NCI-H226 (cell line): ENCODE results near the gene FTO.

ENCODE experiments used
- DNase-seq: peaks from one replicate; pipeline ENCODE4 v3.0.0-alpha.2; 2015

FTO gene

GRCh38 chr16:53974484-53975080 is 270.6 kb downstream of the FTO start:
- no peak for DNase-seq

DNA sequence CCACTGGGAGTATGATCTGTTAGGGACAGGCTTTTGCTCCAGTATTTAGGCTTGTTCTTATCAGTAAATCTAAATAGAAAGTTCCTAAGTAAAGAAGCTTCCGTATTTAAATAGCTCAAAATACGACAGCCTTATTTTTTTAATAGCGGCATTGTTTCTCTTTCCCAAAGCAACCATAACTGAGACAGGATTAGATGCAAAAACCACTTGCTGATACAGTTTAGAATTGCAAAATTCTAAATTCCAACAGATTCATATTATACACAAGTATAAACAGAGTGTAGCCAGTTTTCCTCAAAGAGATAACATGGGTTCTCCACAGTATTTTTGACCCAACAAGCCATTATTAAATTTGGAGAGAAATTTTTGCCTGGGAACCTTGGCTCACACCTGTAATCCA is 276.7 kb downstream of the FTO start:
- DNase-seq: no peak

- no peak for DNase-seq
Observed at GRCh38 chr16:53982631-53983042, 278.7 kb downstream of the FTO start.

DNA sequence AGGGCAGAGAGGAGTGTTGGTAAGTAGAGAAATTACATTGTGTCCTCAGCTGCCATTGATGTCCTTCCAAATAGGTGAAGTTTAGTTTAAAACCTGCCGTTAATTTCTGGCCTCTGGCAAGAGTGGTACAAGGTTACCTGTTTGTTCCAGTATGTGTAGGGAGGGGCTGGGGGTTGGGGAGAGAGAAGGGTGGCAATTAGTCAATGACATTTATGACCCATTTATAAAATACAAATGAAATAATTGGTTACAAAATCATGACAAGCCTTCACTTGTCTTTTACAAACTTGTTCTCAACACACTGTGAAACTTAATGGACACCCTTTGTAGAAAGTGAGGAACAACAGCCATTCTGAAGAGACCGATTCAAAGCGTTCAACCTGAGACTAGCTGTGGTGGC is 281.0 kb downstream of the FTO start:
- no peak for DNase-seq

DNA sequence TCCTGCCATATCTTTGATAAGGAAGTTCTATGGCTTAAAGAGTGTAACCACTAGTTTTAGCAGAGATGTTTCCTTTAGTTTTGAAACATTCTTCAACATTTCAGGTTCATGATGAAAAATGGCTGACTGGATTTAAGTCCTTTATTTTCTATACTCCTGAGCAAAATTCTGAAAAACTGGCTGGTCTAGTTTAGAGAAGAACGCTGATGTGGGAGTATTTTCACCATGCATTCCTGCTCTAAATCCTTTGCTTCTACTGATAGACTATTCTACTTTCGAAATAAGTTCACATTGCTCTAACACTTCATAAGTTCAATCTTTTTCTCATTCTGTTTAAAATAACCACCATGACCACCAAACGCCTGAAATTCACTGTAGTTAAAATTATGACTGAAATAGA is 281.9 kb downstream of the FTO start:
- no peak for DNase-seq

- no peak for DNase-seq
Observed at GRCh38 chr16:53986793-53987192, 282.8 kb downstream of the FTO start.

- no peak for DNase-seq
Observed at GRCh38 chr16:53988136-53988535, 284.2 kb downstream of the FTO start.

- DNase-seq: no peak
Observed at GRCh38 chr16:53989597-53989996, 285.6 kb downstream of the FTO start.

DNA sequence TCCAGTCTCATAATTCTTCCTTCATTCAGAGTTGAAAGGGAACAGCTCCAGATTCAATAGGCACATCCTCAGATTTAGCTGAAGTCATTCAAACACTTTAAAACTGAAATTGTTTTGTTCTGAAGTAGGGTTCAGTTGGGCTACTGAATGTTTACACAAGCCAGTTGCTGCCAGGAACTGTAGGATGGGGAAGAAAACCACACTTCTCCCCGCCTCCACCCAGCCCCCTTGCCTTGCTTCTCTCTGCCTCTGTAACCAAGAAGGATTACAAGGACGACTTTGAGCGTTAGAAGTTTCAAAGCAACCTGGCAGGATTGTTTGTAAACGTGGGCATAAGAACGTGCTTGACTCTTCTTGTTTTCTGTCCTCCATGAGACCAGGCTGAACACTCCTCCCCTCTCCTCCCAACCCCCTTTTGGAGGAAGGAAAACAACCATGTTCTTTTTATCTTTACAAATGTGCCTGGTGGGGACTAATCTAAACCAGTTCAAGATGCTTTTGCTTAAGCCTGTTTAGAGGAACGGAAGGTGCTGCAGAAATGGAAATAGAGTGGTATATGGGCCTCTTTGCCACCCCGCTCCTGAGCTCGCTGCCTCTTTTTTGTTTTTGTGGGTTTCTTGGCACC is 287.9 kb downstream of the FTO start:
- DNase-seq: no peak

DNA sequence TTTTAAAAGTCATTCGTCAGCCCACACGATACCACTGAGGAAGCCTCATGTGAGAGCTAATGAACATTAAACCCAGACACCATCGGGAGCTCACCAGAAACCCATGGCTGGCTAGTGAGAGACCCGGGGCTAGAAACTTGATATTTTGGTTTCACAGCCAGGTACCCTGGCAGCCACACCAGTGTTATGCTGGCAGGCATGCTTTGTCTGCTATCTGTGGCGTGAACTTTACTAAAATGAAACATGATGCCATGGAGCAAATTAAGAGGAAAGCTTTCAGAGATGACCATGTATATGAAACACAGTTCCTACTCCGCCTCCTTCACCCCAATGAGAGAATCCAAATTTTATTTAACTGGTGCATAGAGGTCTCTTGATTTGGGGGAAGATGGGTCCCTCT is 291.4 kb downstream of the FTO start:
- no peak for DNase-seq

- DNase-seq: no peak
Observed at GRCh38 chr16:53996961-53997360, 293.0 kb downstream of the FTO start.

DNA sequence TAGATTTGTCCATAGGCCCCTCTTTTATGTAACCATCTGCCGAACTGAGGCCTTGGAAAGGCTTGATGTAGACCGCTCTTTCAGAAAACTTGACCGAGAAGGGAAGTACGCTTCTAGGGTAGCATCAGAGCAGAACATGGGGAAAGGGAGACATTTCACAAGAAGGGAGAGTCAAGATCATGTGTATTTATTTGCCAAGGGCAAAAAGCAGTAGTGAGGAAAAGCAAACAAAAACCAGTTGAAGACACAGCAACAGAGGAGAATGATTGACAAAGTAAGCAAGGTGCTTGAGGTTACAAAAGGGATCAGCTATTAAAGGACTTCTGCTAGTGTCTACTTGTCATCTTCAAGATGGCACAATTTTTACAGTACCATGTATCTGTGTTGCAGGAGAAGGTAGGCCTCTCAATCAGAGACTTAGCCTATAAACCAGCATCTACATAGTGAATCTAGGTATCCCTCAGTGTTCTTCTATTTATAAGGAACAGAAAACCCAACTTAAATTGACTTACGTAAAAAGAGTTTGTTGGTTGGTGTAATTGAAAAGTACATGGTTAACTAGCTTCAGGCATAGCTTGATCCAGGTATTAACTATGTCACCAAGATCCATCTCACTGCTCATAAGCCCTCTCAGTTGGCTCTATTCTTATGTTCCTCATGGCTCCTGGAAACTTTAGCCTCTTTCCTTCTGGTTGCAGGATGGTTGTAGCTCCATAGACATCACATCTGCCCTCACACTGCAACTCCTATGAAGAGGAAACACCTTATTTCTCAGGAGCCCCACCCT is 294.3 kb downstream of the FTO start:
- no peak for DNase-seq

DNA sequence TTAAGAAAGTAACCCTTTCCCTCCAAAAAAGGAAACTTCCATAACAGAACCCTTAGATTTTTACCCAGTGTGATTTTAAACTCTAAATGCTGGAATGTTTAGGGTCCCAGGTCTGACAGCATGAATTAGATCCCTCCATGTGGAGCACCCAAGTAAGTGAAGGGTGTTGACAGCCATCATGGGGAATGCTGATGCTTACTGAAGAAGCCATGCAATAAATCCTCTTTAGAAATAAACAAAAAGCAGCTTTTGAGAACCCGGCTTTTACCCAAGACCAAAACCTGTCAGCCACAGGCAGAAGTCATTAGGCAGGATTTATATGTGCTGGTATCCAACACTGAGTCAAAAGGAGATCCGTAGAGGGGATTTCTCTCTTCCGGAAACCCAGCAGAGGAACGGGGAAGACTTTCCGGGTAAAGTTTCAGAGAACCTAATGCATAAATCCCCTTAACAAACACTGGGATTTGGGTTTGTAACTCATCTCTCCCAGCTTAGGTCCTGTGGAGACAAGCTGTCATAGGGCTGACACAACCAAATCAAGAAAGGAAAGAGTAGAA is 295.1 kb downstream of the FTO start:
- no peak for DNase-seq

DNA sequence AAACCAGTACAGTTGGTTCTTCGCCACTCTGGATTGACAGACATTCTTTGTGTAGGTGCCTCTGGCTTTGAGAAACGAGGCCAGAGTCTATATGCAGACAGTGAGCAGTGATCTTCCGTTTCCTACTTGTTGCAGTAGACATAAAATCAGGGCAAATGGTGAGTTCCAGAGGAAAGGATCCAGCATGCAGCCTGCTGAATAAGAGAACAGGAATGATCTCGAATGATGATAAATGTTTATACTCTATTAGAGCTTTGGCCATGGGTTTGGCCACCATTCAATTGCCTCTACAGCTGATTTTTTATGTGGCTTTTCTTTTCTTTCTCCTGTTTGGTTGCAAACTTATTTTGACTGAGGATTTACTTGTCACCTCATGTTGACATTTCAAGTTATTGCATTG is 295.9 kb downstream of the FTO start:
- DNase-seq: no peak

GRCh38 chr16:54000361-54000760 is 296.4 kb downstream of the FTO start:
- DNase-seq: no peak

GRCh38 chr16:54006693-54007092 is 302.7 kb downstream of the FTO start:
- no peak for DNase-seq

GRCh38 chr16:54007504-54007903 is 303.5 kb downstream of the FTO start:
- DNase-seq: no peak

DNA sequence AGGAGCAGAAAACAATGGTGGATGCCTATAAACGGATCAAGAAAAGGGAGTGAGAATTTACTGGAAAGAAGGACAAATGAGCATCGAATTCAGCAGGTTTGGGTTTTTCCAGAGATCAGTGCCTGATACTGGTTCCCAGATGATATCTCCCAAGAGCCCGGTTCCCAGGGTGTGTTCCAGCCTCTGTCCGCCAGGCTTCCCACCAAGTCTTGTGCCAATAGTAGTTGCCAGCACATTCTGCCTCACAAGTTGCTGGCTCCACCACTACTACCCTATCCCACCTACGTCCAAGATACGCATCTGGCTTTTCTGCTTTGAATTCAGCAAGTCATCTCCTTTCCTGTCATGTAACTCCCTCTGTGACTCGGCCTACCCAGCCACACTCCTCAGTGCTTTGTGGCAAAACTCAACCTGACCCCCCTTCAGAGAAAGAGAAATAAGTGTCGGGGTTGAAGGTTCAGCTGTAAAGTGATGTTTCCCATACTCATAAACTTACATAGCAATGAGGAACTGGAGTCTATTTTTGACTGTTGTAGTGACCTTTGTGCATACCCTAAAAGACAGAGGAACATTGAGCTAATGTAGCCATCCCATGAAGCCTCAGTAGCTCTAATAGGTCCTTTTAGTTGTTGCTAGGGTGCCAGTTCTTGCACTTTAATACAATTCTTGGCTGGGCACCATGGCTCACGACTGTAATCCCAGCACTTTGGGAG is 305.7 kb downstream of the FTO start:
- no peak for DNase-seq

GRCh38 chr16:54015147-54015546 is 311.2 kb downstream of the FTO start:
- DNase-seq: no peak

GRCh38 chr16:54022362-54022761 is 318.4 kb downstream of the FTO start:
- no peak for DNase-seq

- DNase-seq: peak; percentile 65
Observed at GRCh38 chr16:54026456-54026855, 322.5 kb downstream of the FTO start.

GRCh38 chr16:54027062-54027461 is 323.1 kb downstream of the FTO start:
- peak; percentile 95 for DNase-seq

DNA sequence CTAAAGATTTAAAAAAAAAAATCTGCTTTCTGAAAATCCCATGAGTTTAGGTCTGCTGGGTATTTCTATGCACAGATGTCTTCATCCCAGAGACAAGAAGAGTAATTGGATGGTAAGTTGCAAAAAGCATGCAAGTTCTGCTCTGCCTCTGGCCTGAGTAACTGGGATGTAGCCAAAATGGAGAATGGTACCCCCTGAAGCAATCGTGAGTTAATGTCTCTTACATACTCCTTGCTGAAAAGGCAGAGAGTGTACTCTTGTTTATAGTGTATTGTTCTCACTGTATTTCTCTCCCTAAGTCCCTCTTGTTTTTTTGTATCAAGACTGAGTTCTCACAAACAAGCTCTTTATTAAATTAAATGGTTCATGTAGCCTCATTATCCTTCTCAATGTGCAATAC is 323.6 kb downstream of the FTO start:
- DNase-seq: peak; percentile 83
